Hepatocyte (in vitro differentiated cells): ENCODE measurements around the gene SDHA.

Source experiments
- EZH2 ChIP-seq: fragments of 200-600 bp; sonication (generic); IDR thresholded peaks from 2 replicates; pipeline ENCODE4 v1.6.1; 2016; ENCODE audit warnings: antibody characterized with exemption, mild to moderate bottlenecking, borderline replicate concordance
- EZH2phosphoT487 ChIP-seq: fragments of 200-600 bp; sonication (generic); IDR thresholded peaks from one replicate; pipeline ENCODE4 v1.6.1; 2018; ENCODE audit warnings: antibody characterized with exemption, mild to moderate bottlenecking, low read depth, moderate library complexity; ENCODE audit not compliant: unreplicated experiment, severe bottlenecking
- TF ChIP-seq, protein P1 (sequence below): fragments of 200-600 bp; sonication (generic); IDR thresholded peaks from 2 replicates; pipeline ENCODE4 v1.5.1; 2016; ENCODE audit warnings: antibody characterized with exemption, mild to moderate bottlenecking; ENCODE audit not compliant: poor library complexity

- TF ChIP-seq, protein P1, sequence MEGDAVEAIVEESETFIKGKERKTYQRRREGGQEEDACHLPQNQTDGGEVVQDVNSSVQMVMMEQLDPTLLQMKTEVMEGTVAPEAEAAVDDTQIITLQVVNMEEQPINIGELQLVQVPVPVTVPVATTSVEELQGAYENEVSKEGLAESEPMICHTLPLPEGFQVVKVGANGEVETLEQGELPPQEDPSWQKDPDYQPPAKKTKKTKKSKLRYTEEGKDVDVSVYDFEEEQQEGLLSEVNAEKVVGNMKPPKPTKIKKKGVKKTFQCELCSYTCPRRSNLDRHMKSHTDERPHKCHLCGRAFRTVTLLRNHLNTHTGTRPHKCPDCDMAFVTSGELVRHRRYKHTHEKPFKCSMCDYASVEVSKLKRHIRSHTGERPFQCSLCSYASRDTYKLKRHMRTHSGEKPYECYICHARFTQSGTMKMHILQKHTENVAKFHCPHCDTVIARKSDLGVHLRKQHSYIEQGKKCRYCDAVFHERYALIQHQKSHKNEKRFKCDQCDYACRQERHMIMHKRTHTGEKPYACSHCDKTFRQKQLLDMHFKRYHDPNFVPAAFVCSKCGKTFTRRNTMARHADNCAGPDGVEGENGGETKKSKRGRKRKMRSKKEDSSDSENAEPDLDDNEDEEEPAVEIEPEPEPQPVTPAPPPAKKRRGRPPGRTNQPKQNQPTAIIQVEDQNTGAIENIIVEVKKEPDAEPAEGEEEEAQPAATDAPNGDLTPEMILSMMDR = no peak
- TF ChIP-seq EZH2phosphoT487 (no peak), EZH2 (no peak)
Observed at GRCh38 chr5:257148-257547, 39.0 kb downstream of the SDHA start.
